ENCODE measurements around the gene ZC3H10. TPM values are rescaled to one million over a fixed set of nuclear protein-coding genes. Genes with fewer than 3 reads are reported as not detected.

The ZC3H10 gene
- total and polyA plus RNA-seq, 2 of the 8 experiments (the other 6 are each of a cell fraction or from before 2014, with no cell fraction given): 4.0 to 11.2 TPM

GRCh38 chr12:56154818-56155217 lies 36.8 kb downstream of the ZC3H10 start:
- 94% methylated on average over 5 of the region's 5 CpGs; no CpG with 5 or more reads in 1 of the 2 experiments for WGBS, 2 experiments (ENCODE audit: extremely low coverage in 1 of 2, insufficient coverage in 1 of 2, insufficient read length in 1 of 2, insufficient replicate concordance in 2 of 2, low coverage in 1 of 2, low lambda C conversion rate in 2 of 2, missing lambda C conversion rate in 1 of 2)
- POLR2A ChIA-PET (ENCODE audit: partially characterized antibody): interaction anchor here (1.1 to 15.6 kb wide), 7 partner anchors 8 to 294 kb away, joined by 3 to 656 read pairs (median 7); partner anchors contain the start of genes PA2G4, RNF41, SMARCC2 and TIMELESS

More at GRCh38 chr12:56154818-56155217, 36.8 kb downstream of the ZC3H10 start:
- Histone ChIP-seq H3K36me3 (ENCODE audit: control insufficient read depth in 2 of 4, insufficient read depth in 4 of 4, low read length in 3 of 4) (peaks cover 6 to 19% (median 9%) of the 10 kb centered on the region in 4 experiments; a peak in 7 of 8 replicates), H4K8ac (ENCODE audit: extremely low read depth, insufficient read depth, low read length) (no peak overlapping the region), H2BK20ac (ENCODE audit: low read length) (no peak overlapping the region), H3K23me2 (ENCODE audit: low read depth, low read length) (peaks cover 24% of the 10 kb centered on the region), H2AFZ (ENCODE audit: low read length) (no peak overlapping the region), H3K9ac (replicated peaks in 1 of 4; ENCODE audit: extremely low read depth in 1 of 4, low read depth in 3 of 4, low read length in 3 of 4) (no peak overlapping the region), H3K79me1 (ENCODE audit: low read depth, low read length) (peaks cover 3% of the 10 kb centered on the region; the same call in 1 of the 2 replicates), H4K20me1 (replicated peaks in 1 of 2; ENCODE audit: control insufficient read depth in 1 of 2, insufficient read depth in 2 of 2, low read length in 2 of 2) (peaks cover 2 to 8% of the 10 kb centered on the region in 2 experiments), H4K5ac (ENCODE audit: insufficient read length, low read depth, low read length) (no peak overlapping the region), H2BK15ac (ENCODE audit: low read length) (no peak overlapping the region), H3K23ac (ENCODE audit: insufficient read length) (no peak overlapping the region), H2BK5ac (ENCODE audit: low read depth, low read length) (no peak overlapping the region), H3K14ac (ENCODE audit: insufficient read length) (no peak overlapping the region), H2AK5ac (ENCODE audit: low read depth, low read length) (no peak overlapping the region), H2BK120ac (replicated peaks; ENCODE audit: low read depth, low read length) (no peak overlapping the region), H3K18ac (ENCODE audit: extremely low read depth, low read length) (no peak overlapping the region), H3K56ac (replicated peaks; ENCODE audit: insufficient read length, low read depth, low read length) (no peak overlapping the region), H3K4ac (replicated peaks; ENCODE audit: insufficient read length, low read depth, low read length) (no peak overlapping the region), H2BK12ac (ENCODE audit: low read depth, low read length) (no peak overlapping the region), H3K4me2 (ENCODE audit: insufficient read depth in 1 of 2, low read depth in 2 of 2, low read length in 2 of 2) (no peak overlapping the region), H3K27me3 (replicated peaks in 1 of 4; ENCODE audit: control insufficient read depth in 3 of 4, extremely low read depth in 1 of 4, insufficient read depth in 3 of 4, low read length in 3 of 4) (no peaks in the 10 kb centered on the region; a peak in 1 of 7 replicates), H3K79me2 (ENCODE audit: control insufficient read depth in 1 of 2, insufficient read depth in 2 of 2, low read length in 2 of 2) (peaks cover 3 to 23% of the 10 kb centered on the region in 2 experiments), H3K27ac (ENCODE audit: low read depth, low read length) (no peak overlapping the region), H3K4me3 (ENCODE audit: extremely low read depth in 1 of 4, insufficient read depth in 2 of 4, low read depth in 3 of 4, low read length in 4 of 4) (no peak overlapping the region), H3K4me1 (replicated peaks in 1 of 4; ENCODE audit: control insufficient read depth in 3 of 4, insufficient read depth in 4 of 4, low read length in 3 of 4) (peaks cover 9 to 21% (median 13%) of the 10 kb centered on the region in 4 experiments), H3K9me3 (ENCODE audit: insufficient read depth in 2 of 2, low read depth in 1 of 2, low read length in 1 of 2) (no peaks in the 10 kb centered on the region), H4K91ac (replicated peaks; ENCODE audit: insufficient read length, low read length) (no peak overlapping the region)
- TF ChIP-seq EGR1 (IDR thresholded peaks at IDR 0.05; ENCODE audit: borderline replicate concordance, low read depth, low read length) (no peak), TAF7 (optimal IDR thresholded peaks at IDR 0.05; ENCODE audit: borderline replicate concordance, low read depth, low read length) (no peak), FOSL1 (IDR thresholded peaks at IDR 0.05; ENCODE audit: insufficient read depth, low read depth, low read length) (no peak), SAP30 (IDR thresholded peaks at IDR 0.05; ENCODE audit: insufficient read depth, insufficient replicate concordance, low read length) (no peak), TCF12 (IDR thresholded peaks at IDR 0.05; ENCODE audit: low read depth, low read length) (no peak), TEAD4 (IDR thresholded peaks at IDR 0.05; ENCODE audit: low read depth, low read length) (no peak), RBBP5 (IDR thresholded peaks at IDR 0.05; ENCODE audit: borderline replicate concordance, low read depth, low read length) (no peak), KDM4A (IDR thresholded peaks at IDR 0.05; ENCODE audit: low read depth, low read length, severe bottlenecking) (no peak), SP1 (IDR thresholded peaks at IDR 0.05; ENCODE audit: low read depth, low read length) (no peak)
- TF ChIP-seq, protein P1, sequence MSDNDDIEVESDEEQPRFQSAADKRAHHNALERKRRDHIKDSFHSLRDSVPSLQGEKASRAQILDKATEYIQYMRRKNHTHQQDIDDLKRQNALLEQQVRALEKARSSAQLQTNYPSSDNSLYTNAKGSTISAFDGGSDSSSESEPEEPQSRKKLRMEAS (IDR thresholded peaks at IDR 0.05): no peak
- DNase-seq (ENCODE audit: low read depth in 1 of 2, low spot score in 2 of 2) (no peak), FAIRE-seq (no peak)
- CTCF ChIA-PET (ENCODE audit: partially characterized antibody): interaction anchor here (1.2 to 2.7 kb wide), 5 partner anchors 10 to 44 kb away, joined by 3 to 15 read pairs (median 4); partner anchors contain the start of genes ESYT1 and ZC3H10

Measured in H1 (cell line).